Bronchial epithelial cell (primary cell): Measurements from ENCODE around the gene GLIS1. TPM values are rescaled to one million over a fixed set of nuclear protein-coding genes. Genes with fewer than 3 reads are reported as not detected.

ENCODE experiments used
- DNase-seq: peaks from one replicate; pipeline ENCODE4 v3.0.0-alpha.2; 2010; ENCODE audit warnings: low read depth
- FAIRE-seq: peaks from 2 replicates; lab custom pipeline; 2011; peaks lifted over from hg19 to GRCh38; lab: Jason Lieb, UNC
- H3K27me3 ChIP-seq: 2 replicates; pipeline ENCODE4 v1.5.1; 2011; ENCODE audit warnings: low read length; ENCODE audit not compliant: control insufficient read depth, insufficient read depth
- H3K36me3 ChIP-seq: 2 replicates; pipeline ENCODE4 v1.5.1; 2011; ENCODE audit warnings: low read length; ENCODE audit not compliant: control insufficient read depth, insufficient read depth
- H3K4me3 ChIP-seq: 2 replicates; pipeline ENCODE4 v1.5.1; 2011; ENCODE audit warnings: mild to moderate bottlenecking, low read depth, low read length, control low read depth
- total RNA-seq: library from RNA; depleted of rRNA; stranded (reverse); fragments of >200 nt; gene quantifications from 2 replicates; pipeline ENCODE4 v1.2.1, GENCODE V29; 2014
- TF ChIP-seq, protein P1 (sequence below): IDR thresholded peaks from 2 replicates; pipeline ENCODE4 v1.5.1; 2011; ENCODE audit warnings: mild to moderate bottlenecking, moderate library complexity, low read length, control low read depth, inconsistent platforms; ENCODE audit not compliant: insufficient read depth, severe bottlenecking

The GLIS1 gene
- total RNA-seq, 1 donor from 2014 or later: under 0.01 TPM

DNA sequence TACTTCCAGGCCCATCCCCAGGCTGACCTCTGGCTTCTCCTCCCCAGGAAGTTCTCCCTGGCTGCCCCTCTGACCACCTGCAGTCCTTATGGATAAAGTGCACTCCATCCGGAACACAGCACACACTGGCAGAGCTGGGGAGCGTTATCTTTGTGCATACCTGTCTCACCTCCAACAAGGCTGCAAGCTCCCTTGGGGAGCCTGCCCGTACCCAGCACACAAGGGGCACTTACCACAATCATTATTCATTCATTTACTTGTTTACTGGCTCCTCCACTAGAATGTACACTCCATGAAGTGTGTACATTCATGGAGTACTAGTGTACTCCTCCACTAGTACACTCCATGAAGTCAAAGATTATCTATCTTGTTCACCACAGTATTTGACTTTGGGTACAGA lies 30.3 kb downstream of the GLIS1 start:
- FAIRE-seq: no peak

DNA sequence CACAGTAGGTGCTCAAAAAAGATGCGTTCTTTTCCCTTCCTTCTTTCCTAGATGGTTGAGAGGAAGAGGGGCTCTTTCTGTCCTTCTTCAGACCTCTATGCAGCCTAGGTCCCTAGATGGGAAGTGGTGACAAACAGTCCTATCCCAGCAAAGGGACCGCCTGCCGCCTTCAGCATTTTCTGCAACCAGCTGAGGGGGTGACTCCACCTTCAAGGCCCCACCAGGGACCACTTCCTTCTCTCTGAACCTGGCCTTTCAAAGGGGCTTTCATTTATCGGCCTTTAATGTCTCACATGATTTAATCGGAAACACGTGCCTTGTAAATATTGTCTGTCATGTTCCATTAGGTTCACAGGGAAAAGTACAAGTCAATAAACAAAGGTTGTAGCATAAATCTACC lies 32.6 kb downstream of the GLIS1 start:
- Histone ChIP-seq H3K27me3 (peaks cover 6% of the 10 kb centered on the region), H3K4me3 (no peak overlapping the region), H3K36me3 (no peaks in the 10 kb centered on the region)
- DNase-seq (no peak), FAIRE-seq (no peak)
- TF ChIP-seq, protein P1, sequence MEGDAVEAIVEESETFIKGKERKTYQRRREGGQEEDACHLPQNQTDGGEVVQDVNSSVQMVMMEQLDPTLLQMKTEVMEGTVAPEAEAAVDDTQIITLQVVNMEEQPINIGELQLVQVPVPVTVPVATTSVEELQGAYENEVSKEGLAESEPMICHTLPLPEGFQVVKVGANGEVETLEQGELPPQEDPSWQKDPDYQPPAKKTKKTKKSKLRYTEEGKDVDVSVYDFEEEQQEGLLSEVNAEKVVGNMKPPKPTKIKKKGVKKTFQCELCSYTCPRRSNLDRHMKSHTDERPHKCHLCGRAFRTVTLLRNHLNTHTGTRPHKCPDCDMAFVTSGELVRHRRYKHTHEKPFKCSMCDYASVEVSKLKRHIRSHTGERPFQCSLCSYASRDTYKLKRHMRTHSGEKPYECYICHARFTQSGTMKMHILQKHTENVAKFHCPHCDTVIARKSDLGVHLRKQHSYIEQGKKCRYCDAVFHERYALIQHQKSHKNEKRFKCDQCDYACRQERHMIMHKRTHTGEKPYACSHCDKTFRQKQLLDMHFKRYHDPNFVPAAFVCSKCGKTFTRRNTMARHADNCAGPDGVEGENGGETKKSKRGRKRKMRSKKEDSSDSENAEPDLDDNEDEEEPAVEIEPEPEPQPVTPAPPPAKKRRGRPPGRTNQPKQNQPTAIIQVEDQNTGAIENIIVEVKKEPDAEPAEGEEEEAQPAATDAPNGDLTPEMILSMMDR: no peak

More for the DNA sequence above, 30.3 kb downstream of the GLIS1 start:
- TF ChIP-seq, protein P1: no peak
- H3K36me3 ChIP-seq: no peaks in the 10 kb centered on the region
- peaks cover 6% of the 10 kb centered on the region for H3K27me3 ChIP-seq
- DNase-seq: no peak
- H3K4me3 ChIP-seq: no peak overlapping the region

GRCh38 chr1:53705446-53706096 lies 33.4 kb downstream of the GLIS1 start:
- Histone ChIP-seq H3K4me3 (no peak overlapping the region), H3K27me3 (peaks cover 6% of the 10 kb centered on the region), H3K36me3 (no peaks in the 10 kb centered on the region)
- TF ChIP-seq, protein P1: no peak
- no peak for FAIRE-seq
- DNase-seq: no peak

DNA sequence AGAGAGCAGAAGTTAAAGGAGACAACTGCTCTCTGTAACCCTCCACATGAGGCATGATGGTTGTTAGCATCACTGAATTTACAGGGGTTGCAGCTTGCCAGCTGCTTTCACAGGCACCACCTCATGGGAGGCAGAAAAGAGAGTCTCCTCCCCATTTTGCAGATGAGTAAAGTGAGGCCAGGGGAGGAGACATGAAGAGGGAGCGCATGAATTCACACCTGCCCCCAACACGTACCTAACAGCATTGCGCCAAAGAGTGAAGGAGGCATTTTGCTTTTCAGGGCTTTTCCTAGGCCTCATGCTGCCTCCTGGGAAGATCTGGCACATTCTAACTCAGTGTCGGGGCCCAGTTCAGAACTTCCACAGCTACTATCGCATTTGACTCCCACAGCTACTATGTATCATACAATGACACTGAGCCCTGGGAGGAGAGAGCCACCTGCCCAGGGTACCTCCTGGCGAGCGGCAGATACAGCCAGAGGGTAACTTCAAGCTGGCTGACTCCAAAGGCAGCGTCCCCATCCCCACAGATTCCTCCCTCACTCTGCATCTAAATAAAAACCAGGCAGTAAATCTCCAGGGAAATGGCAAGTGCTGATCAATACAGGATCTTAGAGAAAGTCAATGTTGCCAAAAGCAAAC lies 34.0 kb downstream of the GLIS1 start:
- no peaks in the 10 kb centered on the region for H3K36me3 ChIP-seq
- DNase-seq: no peak
- no peak overlapping the region for H3K4me3 ChIP-seq
- TF ChIP-seq, protein P1: no peak
- H3K27me3 ChIP-seq: peaks cover 6% of the 10 kb centered on the region
- FAIRE-seq: no peak

- Histone ChIP-seq H3K4me3 (no peak overlapping the region), H3K27me3 (peaks cover 6% of the 10 kb centered on the region), H3K36me3 (no peaks in the 10 kb centered on the region)
- TF ChIP-seq, protein P1: no peak
- DNase-seq: no peak
- FAIRE-seq: no peak
Measured at GRCh38 chr1:53704304-53704703, 34.7 kb downstream of the GLIS1 start.

GRCh38 chr1:53703174-53703573 lies 35.8 kb downstream of the GLIS1 start:
- FAIRE-seq: no peak
- H3K36me3 ChIP-seq: no peaks in the 10 kb centered on the region

More at GRCh38 chr1:53703174-53703573, 35.8 kb downstream of the GLIS1 start:
- TF ChIP-seq, protein P1: no peak
- H3K4me3 ChIP-seq: no peak overlapping the region
- DNase-seq: no peak
- H3K27me3 ChIP-seq: peaks cover 4% of the 10 kb centered on the region
